HepG2 (cell line): ENCODE measurements around the gene ZDHHC7. TPM values are rescaled to one million over a fixed set of nuclear protein-coding genes. Genes with fewer than 3 reads are reported as not detected.

ENCODE experiments used
- NFKB2 ChIP-seq: sonication (generic); formaldehyde crosslinking; IDR thresholded peaks from 2 replicates; pipeline ENCODE4 v1.4.0; 2020; ENCODE audit warnings: missing genetic modification reagents, borderline replicate concordance
- RARG ChIP-seq: sonication (generic); formaldehyde crosslinking; IDR thresholded peaks from 2 replicates; pipeline ENCODE4 v1.4.0; 2020; ENCODE audit warnings: low read depth, mild to moderate bottlenecking, missing genetic modification reagents
- THAP11 ChIP-seq: IDR thresholded peaks from 2 replicates; pipeline ENCODE4 v1.6.1; 2016; ENCODE audit warnings: missing biosample characterization, missing genetic modification reagents
- YEATS2 ChIP-seq: sonication (generic); formaldehyde crosslinking; IDR thresholded peaks from 2 replicates; pipeline ENCODE4 v1.4.0; 2020; ENCODE audit warnings: missing genetic modification reagents, borderline replicate concordance
- ZNF543 ChIP-seq: sonication (generic); formaldehyde crosslinking; IDR thresholded peaks from 2 replicates; pipeline ENCODE4 v1.4.0; 2020; ENCODE audit warnings: mild to moderate bottlenecking, missing genetic modification reagents
- ZNF605 ChIP-seq: sonication (generic); formaldehyde crosslinking; IDR thresholded peaks from 2 replicates; pipeline ENCODE4 v1.8.0; 2022; ENCODE audit warnings: mild to moderate bottlenecking, missing genetic modification reagents
- ZNF607 ChIP-seq: sonication (generic); formaldehyde crosslinking; IDR thresholded peaks from 2 replicates; pipeline ENCODE4 v1.5.1; 2020; ENCODE audit warnings: missing genetic modification reagents, mild to moderate bottlenecking, borderline replicate concordance
- ZXDC ChIP-seq: sonication (generic); formaldehyde crosslinking; IDR thresholded peaks from 2 replicates; pipeline ENCODE4 v1.5.0; 2020; ENCODE audit warnings: mild to moderate bottlenecking, missing genetic modification reagents
- polyA plus RNA-seq, 8 experiments: library from polyadenylated mRNA; depleted of rRNA in 3 of 8; stranded (reverse) in 7 of 8; unstranded in 1 of 8; fragments of >200 nt; fragmentation: Illumina TruSeq in 4 of 8; extraction: Trizol in 4 of 8; gene quantifications; 2 replicates each; pipeline versions ENCODE4 v1.2.1 to v1.2.3, GENCODE V29; 2011 to 2016; ENCODE audit warnings: low read depth in 4 of 8, missing spikeins in 1 of 8, mixed read lengths in 1 of 8; ENCODE audit not compliant: insufficient read depth in 1 of 8
- total RNA-seq, 5 experiments: library from RNA; depleted of rRNA; stranded (reverse); fragments of >200 nt; fragmentation: Illumina TruSeq; extraction: Trizol; gene quantifications; 2 replicates each; pipeline ENCODE4 v1.2.3, GENCODE V29; 2016; ENCODE audit warnings: low read depth in 1 of 5
- TF ChIP-seq, protein P1 (sequence below): sonication (generic); formaldehyde crosslinking; IDR thresholded peaks from 2 replicates; pipeline ENCODE4 v1.5.0; 2020; ENCODE audit warnings: mild to moderate bottlenecking, missing genetic modification reagents, moderate library complexity
- TF ChIP-seq, protein P2 (sequence below): sonication (generic); formaldehyde crosslinking; IDR thresholded peaks from 2 replicates; pipeline ENCODE4 v1.4.0; 2020; ENCODE audit warnings: missing genetic modification reagents, borderline replicate concordance
- TF ChIP-seq, protein P3 (sequence below): sonication (generic); formaldehyde crosslinking; IDR thresholded peaks from 2 replicates; pipeline ENCODE4 v1.8.1; 2022; ENCODE audit warnings: low read depth, mild to moderate bottlenecking, missing genetic modification reagents

Gene ZDHHC7
- total and polyA plus RNA-seq, 2 of the 13 experiments (the other 11 are each of a cell fraction or from before 2014, with no cell fraction given): 46.8 to 67.6 TPM

- TF ChIP-seq, protein P1, sequence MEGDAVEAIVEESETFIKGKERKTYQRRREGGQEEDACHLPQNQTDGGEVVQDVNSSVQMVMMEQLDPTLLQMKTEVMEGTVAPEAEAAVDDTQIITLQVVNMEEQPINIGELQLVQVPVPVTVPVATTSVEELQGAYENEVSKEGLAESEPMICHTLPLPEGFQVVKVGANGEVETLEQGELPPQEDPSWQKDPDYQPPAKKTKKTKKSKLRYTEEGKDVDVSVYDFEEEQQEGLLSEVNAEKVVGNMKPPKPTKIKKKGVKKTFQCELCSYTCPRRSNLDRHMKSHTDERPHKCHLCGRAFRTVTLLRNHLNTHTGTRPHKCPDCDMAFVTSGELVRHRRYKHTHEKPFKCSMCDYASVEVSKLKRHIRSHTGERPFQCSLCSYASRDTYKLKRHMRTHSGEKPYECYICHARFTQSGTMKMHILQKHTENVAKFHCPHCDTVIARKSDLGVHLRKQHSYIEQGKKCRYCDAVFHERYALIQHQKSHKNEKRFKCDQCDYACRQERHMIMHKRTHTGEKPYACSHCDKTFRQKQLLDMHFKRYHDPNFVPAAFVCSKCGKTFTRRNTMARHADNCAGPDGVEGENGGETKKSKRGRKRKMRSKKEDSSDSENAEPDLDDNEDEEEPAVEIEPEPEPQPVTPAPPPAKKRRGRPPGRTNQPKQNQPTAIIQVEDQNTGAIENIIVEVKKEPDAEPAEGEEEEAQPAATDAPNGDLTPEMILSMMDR (CRISPR knock-in tag): peak; percentile 96
- no peak for TF ChIP-seq ZNF607 (CRISPR knock-in tag)
- peak; percentile 31; the same call in 1 of the 2 replicates for TF ChIP-seq THAP11 (CRISPR knock-in tag)
- TF ChIP-seq, protein P2, sequence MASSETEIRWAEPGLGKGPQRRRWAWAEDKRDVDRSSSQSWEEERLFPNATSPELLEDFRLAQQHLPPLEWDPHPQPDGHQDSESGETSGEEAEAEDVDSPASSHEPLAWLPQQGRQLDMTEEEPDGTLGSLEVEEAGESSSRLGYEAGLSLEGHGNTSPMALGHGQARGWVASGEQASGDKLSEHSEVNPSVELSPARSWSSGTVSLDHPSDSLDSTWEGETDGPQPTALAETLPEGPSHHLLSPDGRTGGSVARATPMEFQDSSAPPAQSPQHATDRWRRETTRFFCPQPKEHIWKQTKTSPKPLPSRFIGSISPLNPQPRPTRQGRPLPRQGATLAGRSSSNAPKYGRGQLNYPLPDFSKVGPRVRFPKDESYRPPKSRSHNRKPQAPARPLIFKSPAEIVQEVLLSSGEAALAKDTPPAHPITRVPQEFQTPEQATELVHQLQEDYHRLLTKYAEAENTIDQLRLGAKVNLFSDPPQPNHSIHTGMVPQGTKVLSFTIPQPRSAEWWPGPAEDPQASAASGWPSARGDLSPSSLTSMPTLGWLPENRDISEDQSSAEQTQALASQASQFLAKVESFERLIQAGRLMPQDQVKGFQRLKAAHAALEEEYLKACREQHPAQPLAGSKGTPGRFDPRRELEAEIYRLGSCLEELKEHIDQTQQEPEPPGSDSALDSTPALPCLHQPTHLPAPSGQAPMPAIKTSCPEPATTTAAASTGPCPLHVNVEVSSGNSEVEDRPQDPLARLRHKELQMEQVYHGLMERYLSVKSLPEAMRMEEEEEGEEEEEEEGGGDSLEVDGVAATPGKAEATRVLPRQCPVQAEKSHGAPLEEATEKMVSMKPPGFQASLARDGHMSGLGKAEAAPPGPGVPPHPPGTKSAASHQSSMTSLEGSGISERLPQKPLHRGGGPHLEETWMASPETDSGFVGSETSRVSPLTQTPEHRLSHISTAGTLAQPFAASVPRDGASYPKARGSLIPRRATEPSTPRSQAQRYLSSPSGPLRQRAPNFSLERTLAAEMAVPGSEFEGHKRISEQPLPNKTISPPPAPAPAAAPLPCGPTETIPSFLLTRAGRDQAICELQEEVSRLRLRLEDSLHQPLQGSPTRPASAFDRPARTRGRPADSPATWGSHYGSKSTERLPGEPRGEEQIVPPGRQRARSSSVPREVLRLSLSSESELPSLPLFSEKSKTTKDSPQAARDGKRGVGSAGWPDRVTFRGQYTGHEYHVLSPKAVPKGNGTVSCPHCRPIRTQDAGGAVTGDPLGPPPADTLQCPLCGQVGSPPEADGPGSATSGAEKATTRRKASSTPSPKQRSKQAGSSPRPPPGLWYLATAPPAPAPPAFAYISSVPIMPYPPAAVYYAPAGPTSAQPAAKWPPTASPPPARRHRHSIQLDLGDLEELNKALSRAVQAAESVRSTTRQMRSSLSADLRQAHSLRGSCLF: no peak
- no peak for TF ChIP-seq ZXDC
- TF ChIP-seq YEATS2 (CRISPR knock-in tag): no peak
- no peak for TF ChIP-seq ZNF605
- TF ChIP-seq, protein P3, sequence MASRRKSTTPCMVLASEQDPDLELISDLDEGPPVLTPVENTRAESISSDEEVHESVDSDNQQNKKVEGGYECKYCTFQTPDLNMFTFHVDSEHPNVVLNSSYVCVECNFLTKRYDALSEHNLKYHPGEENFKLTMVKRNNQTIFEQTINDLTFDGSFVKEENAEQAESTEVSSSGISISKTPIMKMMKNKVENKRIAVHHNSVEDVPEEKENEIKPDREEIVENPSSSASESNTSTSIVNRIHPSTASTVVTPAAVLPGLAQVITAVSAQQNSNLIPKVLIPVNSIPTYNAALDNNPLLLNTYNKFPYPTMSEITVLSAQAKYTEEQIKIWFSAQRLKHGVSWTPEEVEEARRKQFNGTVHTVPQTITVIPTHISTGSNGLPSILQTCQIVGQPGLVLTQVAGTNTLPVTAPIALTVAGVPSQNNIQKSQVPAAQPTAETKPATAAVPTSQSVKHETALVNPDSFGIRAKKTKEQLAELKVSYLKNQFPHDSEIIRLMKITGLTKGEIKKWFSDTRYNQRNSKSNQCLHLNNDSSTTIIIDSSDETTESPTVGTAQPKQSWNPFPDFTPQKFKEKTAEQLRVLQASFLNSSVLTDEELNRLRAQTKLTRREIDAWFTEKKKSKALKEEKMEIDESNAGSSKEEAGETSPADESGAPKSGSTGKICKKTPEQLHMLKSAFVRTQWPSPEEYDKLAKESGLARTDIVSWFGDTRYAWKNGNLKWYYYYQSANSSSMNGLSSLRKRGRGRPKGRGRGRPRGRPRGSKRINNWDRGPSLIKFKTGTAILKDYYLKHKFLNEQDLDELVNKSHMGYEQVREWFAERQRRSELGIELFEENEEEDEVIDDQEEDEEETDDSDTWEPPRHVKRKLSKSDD (CRISPR knock-in tag): no peak
- TF ChIP-seq ZNF543 (CRISPR knock-in tag): no peak
- peak; percentile 59; the same call in 1 of the 2 replicates for TF ChIP-seq NFKB2 (CRISPR knock-in tag)
- no peak for TF ChIP-seq RARG (CRISPR knock-in tag)
Observed at GRCh38 chr16:84952335-84953189, 58.8 kb downstream of the ZDHHC7 start (continued).
